ENCODE results near the gene C9orf43. TPM values are rescaled to one million over a fixed set of nuclear protein-coding genes. Genes with fewer than 3 reads are reported as not detected.

C9orf43 gene
- total RNA-seq, 1 donor from 2014 or later = 0.62 TPM

DNA sequence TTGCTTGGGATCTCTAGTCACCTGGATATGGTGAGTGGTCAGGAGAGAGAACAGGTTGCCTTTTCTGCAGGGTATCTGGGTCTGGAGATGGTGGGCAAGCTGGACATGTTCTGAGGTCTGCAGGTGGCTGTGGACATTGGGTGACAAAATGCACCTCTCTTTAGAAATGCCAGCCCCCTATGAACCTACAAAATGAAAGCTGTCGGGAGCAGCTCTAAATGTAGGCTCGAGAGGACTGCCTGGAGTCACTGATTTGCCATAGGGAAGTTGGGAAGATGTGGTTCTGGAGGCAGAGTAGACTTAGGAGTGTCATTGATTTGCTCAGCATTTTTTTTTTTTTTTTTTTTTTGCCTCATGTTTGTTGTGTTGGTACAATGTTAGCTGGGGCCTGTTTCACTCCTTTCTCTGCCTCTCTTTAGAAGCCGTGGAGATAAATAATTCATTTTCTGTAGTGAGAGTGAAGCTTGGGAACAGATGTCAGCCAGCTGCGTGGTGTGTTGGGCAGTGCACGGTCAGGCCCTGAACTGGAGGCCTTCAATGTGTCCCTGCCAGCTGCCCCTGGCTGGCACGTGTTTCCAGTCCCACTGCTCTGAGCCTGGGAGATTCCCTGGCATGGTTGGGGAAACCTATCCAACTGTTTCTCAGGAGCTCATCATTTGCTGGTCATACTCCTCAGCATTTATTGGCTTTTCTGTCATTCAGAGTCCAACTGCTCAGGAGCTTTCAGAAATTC lies 58.3 kb downstream of the C9orf43 start:
- DNase-seq (ENCODE audit: low spot score) = peak; percentile 26

- DNase-seq (ENCODE audit: low spot score) = no peak
Observed at GRCh38 chr9:113471143-113471542, 60.6 kb downstream of the C9orf43 start.

DNA sequence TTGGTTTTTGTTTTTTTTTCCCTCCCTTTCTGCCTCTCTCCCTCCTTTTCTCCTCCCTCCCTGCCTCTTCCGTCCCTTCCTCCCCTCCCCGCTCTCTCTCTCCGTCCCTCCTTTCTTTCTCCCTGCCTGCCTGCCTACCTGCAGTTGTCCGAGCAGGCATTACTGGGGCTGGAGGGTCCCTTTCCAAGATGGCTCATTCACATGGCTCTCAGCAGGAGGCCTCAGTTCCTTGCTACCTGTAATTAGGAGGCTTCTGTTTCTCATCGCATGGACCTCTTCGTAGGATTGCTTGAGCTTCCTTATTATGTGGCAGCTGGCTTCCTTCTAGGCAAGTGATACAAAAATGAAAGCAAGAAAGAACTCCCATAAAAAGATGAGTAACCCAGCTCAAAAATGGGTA lies 61.0 kb downstream of the C9orf43 start:
- DNase-seq (ENCODE audit: low spot score) = peak; percentile 9

- DNase-seq (ENCODE audit: low spot score) = no peak
Observed at GRCh38 chr9:113472199-113472598, 61.7 kb downstream of the C9orf43 start.

GRCh38 chr9:113474360-113475028 lies 63.9 kb downstream of the C9orf43 start:
- DNase-seq (ENCODE audit: low spot score) = peak; percentile 18

- peak; percentile 14 for DNase-seq (ENCODE audit: low spot score)
Observed at GRCh38 chr9:113475031-113475430, 64.5 kb downstream of the C9orf43 start.

DNA sequence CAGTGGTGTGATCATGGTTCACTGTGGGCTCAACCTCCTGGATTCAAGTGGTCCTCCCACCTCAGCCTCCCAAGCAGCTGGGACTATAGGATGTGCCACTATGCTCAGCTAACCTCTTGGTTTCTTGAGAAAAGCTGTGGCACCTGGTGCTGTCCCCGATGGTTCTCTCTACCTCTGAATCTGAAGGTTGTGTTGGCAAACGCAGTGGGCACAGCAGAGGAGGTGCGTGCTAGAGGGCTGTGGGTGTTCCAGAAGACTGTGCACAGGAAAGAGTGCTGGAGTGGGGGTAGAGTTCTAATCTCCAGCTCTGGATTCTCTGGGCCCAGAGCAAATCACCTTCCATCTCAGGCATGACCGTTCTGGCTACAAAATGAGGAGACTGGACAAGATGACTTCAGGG lies 65.4 kb downstream of the C9orf43 start:
- DNase-seq (ENCODE audit: low spot score) = no peak

GRCh38 chr9:113476511-113476916 lies 66.0 kb downstream of the C9orf43 start:
- peak; percentile 13 for DNase-seq (ENCODE audit: low spot score)

DNA sequence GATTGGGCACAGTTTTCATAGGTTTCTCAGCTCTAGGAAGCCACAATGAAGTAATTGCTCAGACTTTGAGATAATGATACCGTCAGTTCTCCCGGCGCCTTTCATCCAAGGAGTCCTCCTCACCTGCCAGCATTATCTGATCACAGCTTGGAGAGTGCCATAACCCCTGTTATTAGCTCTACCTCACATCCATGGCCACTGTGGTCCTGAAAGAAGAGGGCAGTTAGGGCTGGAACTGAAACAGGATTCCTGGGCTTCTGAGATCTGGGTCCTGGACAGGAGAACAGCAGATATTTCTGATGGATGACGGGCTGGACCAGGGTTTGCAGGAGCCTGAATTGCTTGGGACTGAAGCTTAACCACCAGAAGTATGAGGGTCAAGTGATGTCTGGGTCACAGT lies 66.5 kb downstream of the C9orf43 start:
- DNase-seq (ENCODE audit: low spot score) = peak; percentile 19

DNA sequence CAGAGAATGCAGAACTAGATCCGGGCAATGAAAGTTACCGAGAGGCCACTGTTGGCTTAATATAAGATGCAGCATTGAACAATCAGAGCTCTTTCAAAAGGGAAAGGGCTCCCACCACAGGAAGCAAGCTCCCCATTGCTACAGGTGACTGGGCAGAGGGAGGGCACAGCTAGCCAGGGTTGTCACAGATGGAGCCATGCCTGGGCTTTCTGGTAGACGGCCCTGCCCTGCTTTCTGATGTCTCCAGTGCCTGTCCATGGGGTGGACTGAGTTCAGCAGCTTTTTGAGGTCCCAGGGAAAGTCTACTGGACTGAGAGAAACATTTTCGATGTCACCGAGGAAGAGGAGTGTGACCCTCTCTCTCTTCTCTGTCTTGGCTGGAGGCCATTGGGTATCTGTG lies 67.1 kb downstream of the C9orf43 start:
- DNase-seq (ENCODE audit: low spot score) = peak; percentile 22

GRCh38 chr9:113479174-113479621 lies 68.7 kb downstream of the C9orf43 start:
- DNase-seq (ENCODE audit: low spot score) = no peak

Other genes with a start within 250 kb of the C9orf43 start
- 43.9 TPM for gene FKBP15, start 189.5 kb upstream of the C9orf43 start, total RNA-seq
- gene SLC31A1, start 189.2 kb upstream of the C9orf43 start, total RNA-seq = 26.3 TPM
- gene CDC26, start 135.2 kb upstream of the C9orf43 start, total RNA-seq = 26.6 TPM
- gene PRPF4, start 135.1 kb upstream of the C9orf43 start, total RNA-seq = 27.5 TPM
- 0.96 TPM for gene RNF183, start 107.4 kb upstream of the C9orf43 start, total RNA-seq
- gene WDR31, start 70.5 kb upstream of the C9orf43 start, total RNA-seq = 5.1 TPM
- gene BSPRY, start 61.2 kb upstream of the C9orf43 start, total RNA-seq = 10.2 TPM
- 39.2 TPM for gene HDHD3, start 33.8 kb upstream of the C9orf43 start, total RNA-seq
- 45.4 TPM for gene ALAD, start 9.5 kb upstream of the C9orf43 start, total RNA-seq
- gene POLE3, start 72 bp upstream of the C9orf43 start, total RNA-seq = 34.8 TPM
- 57.9 TPM for gene RGS3, start 53.0 kb downstream of the C9orf43 start, total RNA-seq

Data from ureter (tissue), 1 donor.